Measurements from ENCODE around the gene MAP1B.
"Not testable (repeated sequence)": the region's sequence is repeated elsewhere in the genome, so short reads cannot be mapped to it uniquely, and the experiment has no call there.

Gene MAP1B

DNA sequence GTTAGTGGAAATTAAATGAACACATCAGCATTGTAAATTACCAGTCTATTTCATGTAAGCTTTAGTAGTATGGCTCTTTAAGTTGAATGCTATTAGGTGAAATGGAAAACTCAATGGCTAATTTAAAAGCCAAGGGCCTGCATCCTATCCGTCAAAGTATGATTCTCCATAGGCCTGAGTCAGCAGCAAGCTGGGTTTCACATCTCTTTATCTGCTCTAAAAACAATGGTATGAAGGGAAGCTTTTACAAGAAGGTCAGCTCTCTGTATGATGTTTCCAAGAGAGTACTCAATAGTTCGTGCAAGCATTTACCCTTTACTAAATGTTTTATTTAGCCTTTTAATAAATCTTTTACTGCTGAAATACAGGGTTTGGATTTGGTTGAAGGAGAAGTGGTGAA, 62.8 kb downstream of the MAP1B start:
- TF ChIP-seq, protein P1, sequence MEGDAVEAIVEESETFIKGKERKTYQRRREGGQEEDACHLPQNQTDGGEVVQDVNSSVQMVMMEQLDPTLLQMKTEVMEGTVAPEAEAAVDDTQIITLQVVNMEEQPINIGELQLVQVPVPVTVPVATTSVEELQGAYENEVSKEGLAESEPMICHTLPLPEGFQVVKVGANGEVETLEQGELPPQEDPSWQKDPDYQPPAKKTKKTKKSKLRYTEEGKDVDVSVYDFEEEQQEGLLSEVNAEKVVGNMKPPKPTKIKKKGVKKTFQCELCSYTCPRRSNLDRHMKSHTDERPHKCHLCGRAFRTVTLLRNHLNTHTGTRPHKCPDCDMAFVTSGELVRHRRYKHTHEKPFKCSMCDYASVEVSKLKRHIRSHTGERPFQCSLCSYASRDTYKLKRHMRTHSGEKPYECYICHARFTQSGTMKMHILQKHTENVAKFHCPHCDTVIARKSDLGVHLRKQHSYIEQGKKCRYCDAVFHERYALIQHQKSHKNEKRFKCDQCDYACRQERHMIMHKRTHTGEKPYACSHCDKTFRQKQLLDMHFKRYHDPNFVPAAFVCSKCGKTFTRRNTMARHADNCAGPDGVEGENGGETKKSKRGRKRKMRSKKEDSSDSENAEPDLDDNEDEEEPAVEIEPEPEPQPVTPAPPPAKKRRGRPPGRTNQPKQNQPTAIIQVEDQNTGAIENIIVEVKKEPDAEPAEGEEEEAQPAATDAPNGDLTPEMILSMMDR (conservative IDR thresholded peaks at IDR 0.05; ENCODE audit: low read depth, low read length): no peak
- H3K4me1 ChIP-seq (ENCODE audit: low read depth, poor library complexity, severe bottlenecking): peaks cover 12% of the 10 kb centered on the region
- H3K36me3 ChIP-seq (ENCODE audit: insufficient read depth): no peaks in the 10 kb centered on the region
- H3K79me2 ChIP-seq (ENCODE audit: insufficient read depth, low read depth): no peaks in the 10 kb centered on the region
- H2AFZ ChIP-seq (ENCODE audit: low read depth): no peak overlapping the region
- H3K4me2 ChIP-seq: no peak overlapping the region
- no peak overlapping the region for H3K27ac ChIP-seq
- no peak overlapping the region for H3K4me3 ChIP-seq (IDR thresholded peaks at IDR 0.05; ENCODE audit: insufficient read depth, low read depth, low read length)
- no peaks in the 10 kb centered on the region; the same call in 1 of the 2 replicates for H3K27me3 ChIP-seq (ENCODE audit: insufficient read depth, low read depth)
- H4K20me1 ChIP-seq (ENCODE audit: insufficient read depth): no peaks in the 10 kb centered on the region
- H3K9ac ChIP-seq: no peak overlapping the region

- H2AFZ ChIP-seq (ENCODE audit: low read depth); H3K4me3 ChIP-seq (IDR thresholded peaks at IDR 0.05; ENCODE audit: insufficient read depth, low read depth, low read length); H3K4me2 ChIP-seq; H3K36me3 ChIP-seq (ENCODE audit: insufficient read depth); H4K20me1 ChIP-seq (ENCODE audit: insufficient read depth); H3K27me3 ChIP-seq (ENCODE audit: insufficient read depth, low read depth); H3K27ac ChIP-seq; H3K79me2 ChIP-seq (ENCODE audit: insufficient read depth, low read depth); H3K9ac ChIP-seq: not testable (repeated sequence)
- peaks cover 12% of the 10 kb centered on the region for H3K4me1 ChIP-seq (ENCODE audit: low read depth, poor library complexity, severe bottlenecking)
Measured at GRCh38 chr5:72171181-72171580, 63.9 kb downstream of the MAP1B start.

DNA sequence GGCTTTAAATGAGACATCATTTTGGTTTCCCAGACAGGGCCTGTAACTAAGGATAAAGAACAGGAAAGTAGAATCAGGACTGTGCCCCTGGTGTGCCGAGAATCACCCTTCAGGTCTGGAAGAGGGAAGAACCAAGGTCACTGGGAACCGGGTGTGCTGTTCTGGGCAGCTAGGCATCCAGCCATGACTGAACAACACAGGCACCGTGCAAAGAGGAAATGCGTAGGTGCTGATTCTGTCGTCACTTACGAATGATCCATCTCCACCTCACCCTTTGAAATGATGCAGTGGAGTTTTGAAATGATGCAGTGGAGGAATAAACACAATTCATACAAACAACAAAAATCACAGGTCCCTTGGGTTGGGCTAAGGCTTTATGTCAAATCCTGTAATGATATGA, 64.4 kb downstream of the MAP1B start:
- TF ChIP-seq, protein P1 (conservative IDR thresholded peaks at IDR 0.05; ENCODE audit: low read depth, low read length): no peak
- H3K27me3 ChIP-seq (ENCODE audit: insufficient read depth, low read depth): no peaks in the 10 kb centered on the region; the same call in 1 of the 2 replicates
- no peaks in the 10 kb centered on the region for H4K20me1 ChIP-seq (ENCODE audit: insufficient read depth)
- peaks cover 12% of the 10 kb centered on the region for H3K4me1 ChIP-seq (ENCODE audit: low read depth, poor library complexity, severe bottlenecking)
- no peaks in the 10 kb centered on the region for H3K79me2 ChIP-seq (ENCODE audit: insufficient read depth, low read depth)
- H3K4me2 ChIP-seq: no peak overlapping the region
- H3K36me3 ChIP-seq (ENCODE audit: insufficient read depth): no peaks in the 10 kb centered on the region
- no peak overlapping the region for H3K4me3 ChIP-seq (IDR thresholded peaks at IDR 0.05; ENCODE audit: insufficient read depth, low read depth, low read length)
- no peak overlapping the region for H3K9ac ChIP-seq
- no peak overlapping the region for H3K27ac ChIP-seq
- H2AFZ ChIP-seq (ENCODE audit: low read depth): no peak overlapping the region

DNA sequence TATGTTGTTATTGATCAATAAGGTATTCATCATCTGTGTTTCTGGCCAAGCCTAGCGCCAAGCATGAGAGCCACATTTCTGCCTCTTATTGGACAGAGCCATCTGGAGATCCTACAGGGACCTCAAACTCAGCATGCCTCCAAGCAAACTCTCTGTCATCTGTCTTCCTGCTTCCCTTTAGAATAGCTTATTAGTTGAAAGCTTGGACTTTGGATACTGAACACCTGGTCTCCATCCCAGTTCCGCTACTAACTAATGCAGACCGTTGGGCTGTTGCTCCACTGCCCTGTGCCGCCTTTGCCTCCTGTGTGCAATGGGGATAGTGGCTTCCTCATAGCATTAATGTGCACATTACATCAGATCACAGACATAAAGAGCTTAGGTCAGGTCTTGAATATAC, 65.5 kb downstream of the MAP1B start:
- H3K36me3 ChIP-seq (ENCODE audit: insufficient read depth): no peaks in the 10 kb centered on the region
- H3K4me2 ChIP-seq: no peak overlapping the region
- H3K4me1 ChIP-seq (ENCODE audit: low read depth, poor library complexity, severe bottlenecking): peaks cover 12% of the 10 kb centered on the region
- no peak overlapping the region for H3K4me3 ChIP-seq (IDR thresholded peaks at IDR 0.05; ENCODE audit: insufficient read depth, low read depth, low read length)
- TF ChIP-seq, protein P1 (conservative IDR thresholded peaks at IDR 0.05; ENCODE audit: low read depth, low read length): no peak
- no peak overlapping the region for H3K9ac ChIP-seq
- no peaks in the 10 kb centered on the region for H4K20me1 ChIP-seq (ENCODE audit: insufficient read depth)
- no peak overlapping the region for H3K27ac ChIP-seq
- H2AFZ ChIP-seq (ENCODE audit: low read depth): no peak overlapping the region
- no peaks in the 10 kb centered on the region; the same call in 1 of the 2 replicates for H3K27me3 ChIP-seq (ENCODE audit: insufficient read depth, low read depth)
- no peaks in the 10 kb centered on the region for H3K79me2 ChIP-seq (ENCODE audit: insufficient read depth, low read depth)

DNA sequence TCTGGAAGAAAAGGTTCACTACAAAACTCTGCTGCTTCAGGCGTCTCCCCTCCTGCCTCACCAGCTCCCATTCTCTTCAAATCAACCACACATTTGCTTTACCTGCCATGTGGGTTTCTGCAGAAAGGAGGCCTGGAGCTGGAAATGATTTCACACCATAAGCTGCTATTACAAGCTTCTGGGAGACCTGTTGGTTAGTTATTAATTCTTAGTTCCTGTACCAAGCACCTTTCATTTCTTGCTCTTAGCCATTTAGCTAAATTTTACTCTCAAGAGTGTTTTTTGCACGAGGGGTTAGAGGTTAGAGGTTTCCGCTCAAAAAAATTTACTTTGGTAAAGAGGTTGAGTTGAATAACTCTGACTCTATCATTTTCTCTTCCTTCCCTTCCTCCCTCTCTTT, 70.3 kb downstream of the MAP1B start:
- Histone ChIP-seq H3K36me3 (ENCODE audit: insufficient read depth) (no peaks in the 10 kb centered on the region), H3K4me1 (ENCODE audit: low read depth, poor library complexity, severe bottlenecking) (peaks cover 12% of the 10 kb centered on the region), H3K9ac (no peak overlapping the region), H3K27me3 (ENCODE audit: insufficient read depth, low read depth) (no peaks in the 10 kb centered on the region; the same call in 1 of the 2 replicates), H3K4me2 (no peak overlapping the region), H3K27ac (no peak overlapping the region), H3K4me3 (IDR thresholded peaks at IDR 0.05; ENCODE audit: insufficient read depth, low read depth, low read length) (no peak overlapping the region), H3K79me2 (ENCODE audit: insufficient read depth, low read depth) (no peaks in the 10 kb centered on the region), H2AFZ (ENCODE audit: low read depth) (no peak overlapping the region), H4K20me1 (ENCODE audit: insufficient read depth) (no peaks in the 10 kb centered on the region)
- TF ChIP-seq, protein P1 (conservative IDR thresholded peaks at IDR 0.05; ENCODE audit: low read depth, low read length): no peak
